NCI-H2196 treated with DMSO at 0.1 percent for 48 hours (cell line): Measurements from ENCODE around the gene CANX.
A peak's percentile ranks its signal among the peaks of the same experiment; 100 is the strongest.
"Not testable (repeated sequence)": the region's sequence is repeated elsewhere in the genome, so short reads cannot be mapped to it uniquely, and the experiment has no call there.

Source experiments
- DNase-seq: peaks from one replicate; lab custom pipeline; 2025; ENCODE audit not compliant: unreplicated experiment; lab: John Stamatoyannopoulos, UW

CANX gene, protein sequence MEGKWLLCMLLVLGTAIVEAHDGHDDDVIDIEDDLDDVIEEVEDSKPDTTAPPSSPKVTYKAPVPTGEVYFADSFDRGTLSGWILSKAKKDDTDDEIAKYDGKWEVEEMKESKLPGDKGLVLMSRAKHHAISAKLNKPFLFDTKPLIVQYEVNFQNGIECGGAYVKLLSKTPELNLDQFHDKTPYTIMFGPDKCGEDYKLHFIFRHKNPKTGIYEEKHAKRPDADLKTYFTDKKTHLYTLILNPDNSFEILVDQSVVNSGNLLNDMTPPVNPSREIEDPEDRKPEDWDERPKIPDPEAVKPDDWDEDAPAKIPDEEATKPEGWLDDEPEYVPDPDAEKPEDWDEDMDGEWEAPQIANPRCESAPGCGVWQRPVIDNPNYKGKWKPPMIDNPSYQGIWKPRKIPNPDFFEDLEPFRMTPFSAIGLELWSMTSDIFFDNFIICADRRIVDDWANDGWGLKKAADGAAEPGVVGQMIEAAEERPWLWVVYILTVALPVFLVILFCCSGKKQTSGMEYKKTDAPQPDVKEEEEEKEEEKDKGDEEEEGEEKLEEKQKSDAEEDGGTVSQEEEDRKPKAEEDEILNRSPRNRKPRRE

DNA sequence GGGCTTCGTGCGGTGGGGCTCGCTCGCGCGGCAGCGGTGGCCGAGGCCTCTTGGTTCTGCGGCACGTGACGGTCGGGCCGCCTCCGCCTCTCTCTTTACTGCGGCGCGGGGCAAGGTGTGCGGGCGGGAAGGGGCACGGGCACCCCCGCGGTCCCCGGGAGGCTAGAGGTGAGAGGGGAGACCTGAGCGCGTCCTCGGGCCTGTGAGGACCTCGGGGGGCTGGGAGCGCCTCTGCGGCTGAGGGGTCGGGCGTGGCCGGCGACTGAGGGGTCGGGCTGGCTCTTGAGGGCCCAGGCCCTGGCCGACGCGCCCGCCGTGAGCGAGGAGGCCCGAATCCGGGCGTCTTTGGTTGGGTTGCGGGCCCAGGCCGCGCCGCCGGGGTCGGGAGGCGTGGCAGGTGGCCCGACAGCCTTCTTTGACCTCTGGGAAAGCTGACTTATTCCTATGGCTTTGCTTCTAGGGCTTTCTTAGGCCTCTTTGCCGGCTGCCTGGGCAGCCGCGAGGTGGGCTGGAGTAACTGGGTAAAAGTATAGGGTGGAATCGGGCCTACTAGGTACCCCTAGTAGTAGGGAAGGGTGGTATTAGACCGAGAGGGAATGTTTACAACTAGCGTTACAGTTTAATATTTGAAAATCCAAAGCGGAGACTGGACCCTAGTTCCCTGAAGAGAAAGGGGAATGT, at the start of gene CANX:
Gene CANX, plus strand, starts transcription at position 33 of the 681 bp plus-strand sequence. CDS start 6,715 bp downstream, outside the sequence.
- DNase-seq, result no peak

DNA sequence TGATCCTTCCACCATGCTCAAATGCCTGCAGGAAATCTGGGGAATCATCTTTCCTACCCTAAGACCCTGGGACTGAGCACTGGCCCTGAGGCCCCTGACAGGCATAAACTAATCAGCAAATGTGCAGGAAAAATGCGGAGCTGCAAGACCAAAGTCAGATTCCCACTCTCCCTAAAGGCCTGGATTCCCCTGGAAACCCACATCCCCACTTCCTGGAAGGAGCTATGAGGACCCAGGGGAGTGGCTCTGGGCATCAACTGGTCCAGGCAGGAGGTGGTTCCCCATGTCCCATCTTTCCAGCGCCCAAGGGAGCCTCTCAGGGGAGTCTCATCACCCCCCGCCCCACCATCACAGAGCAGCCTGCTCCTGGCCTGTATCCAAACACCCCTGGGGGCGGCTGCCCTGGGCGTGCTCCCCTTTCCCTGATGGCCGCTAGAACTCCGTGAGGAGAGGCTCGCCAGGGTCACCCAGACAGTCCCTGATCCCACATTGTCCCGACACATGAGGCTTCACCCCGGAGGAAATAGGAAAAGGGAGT, 49.5 kb upstream of the CANX start:
- DNase-seq, result not testable (repeated sequence)

DNA sequence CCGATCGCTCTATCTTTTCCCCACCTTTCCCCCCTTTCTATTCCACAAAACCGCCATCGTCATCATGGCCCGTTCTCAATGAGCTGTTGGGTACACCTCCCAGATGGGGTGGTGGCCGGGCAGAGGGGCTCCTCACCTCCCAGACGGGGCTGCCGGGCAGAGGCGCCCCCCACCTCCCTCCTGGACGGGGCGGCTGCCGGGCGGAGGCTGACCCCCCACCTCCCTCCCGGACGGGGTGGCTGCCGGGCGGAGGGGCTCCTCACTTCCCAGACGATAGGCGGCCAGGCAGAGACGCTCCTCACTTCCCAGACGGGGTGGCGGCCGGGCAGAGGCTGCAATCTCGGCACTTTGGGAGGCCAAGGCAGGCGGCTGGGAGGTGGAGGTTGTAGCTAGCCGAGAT, 48.5 kb upstream of the CANX start:
- DNase-seq, result not testable (repeated sequence)

DNA sequence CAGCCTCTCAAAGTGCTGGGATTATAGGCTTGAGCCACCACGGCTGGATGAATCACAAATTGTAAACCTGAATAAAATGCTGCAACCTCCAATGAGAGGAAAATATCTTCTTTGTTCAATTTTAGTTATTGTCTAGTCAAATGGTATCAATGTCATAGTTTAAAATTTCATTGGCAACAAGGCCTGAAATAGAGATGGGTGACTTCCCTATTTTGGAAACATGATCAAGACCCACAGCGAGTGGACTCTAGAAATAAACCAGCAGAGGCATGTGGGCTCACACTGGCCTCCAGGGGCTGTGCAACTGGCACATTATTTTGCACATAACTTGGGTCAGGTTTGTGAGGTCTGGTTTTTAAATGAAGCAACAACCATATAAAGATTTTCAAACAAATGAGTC, 45.6 kb upstream of the CANX start:
- DNase-seq, result not testable (repeated sequence)

DNA sequence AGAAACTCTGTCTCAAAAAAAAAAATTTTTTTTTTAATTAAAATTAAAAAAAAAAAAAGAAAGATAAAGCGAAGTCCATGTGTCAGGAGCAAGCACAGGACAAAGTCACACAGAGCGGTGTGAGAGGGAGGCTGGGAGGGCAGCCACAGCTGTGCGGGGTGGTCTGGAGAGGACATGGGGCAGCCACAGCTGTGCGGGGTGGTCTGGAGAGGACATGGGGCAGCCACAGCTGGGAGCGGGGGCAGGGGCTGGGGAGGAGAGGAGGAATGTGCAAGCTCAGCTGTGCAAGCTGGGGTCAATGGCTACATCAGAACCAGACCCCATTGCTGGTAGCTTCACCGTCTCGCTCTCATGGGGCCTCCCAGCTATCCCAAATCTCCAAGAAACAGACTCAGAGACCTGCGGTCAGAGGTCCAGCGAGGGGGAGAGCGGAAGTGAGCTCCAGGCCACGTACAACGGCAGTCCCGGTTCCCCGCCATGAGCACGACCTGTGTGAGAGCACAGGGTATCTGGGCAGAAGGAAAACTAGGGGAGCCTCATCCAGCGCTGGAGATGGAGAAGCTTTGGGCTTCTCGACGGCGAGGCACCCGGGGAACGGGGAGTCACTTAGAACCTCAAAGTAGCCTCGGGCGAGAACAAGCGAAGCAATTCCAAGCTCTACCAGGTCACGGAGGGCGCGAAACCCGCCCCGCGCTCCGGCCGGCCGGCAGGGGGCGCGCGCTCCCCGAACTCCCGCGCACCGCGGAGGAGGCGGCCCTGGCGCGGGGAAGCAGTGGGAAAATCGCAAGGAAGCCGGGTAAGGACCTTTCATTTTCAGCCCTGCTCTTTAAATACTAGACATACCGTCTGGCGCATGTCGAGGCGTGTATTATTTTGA, 41.2 kb upstream of the CANX start:
- not testable (repeated sequence) for DNase-seq

DNA sequence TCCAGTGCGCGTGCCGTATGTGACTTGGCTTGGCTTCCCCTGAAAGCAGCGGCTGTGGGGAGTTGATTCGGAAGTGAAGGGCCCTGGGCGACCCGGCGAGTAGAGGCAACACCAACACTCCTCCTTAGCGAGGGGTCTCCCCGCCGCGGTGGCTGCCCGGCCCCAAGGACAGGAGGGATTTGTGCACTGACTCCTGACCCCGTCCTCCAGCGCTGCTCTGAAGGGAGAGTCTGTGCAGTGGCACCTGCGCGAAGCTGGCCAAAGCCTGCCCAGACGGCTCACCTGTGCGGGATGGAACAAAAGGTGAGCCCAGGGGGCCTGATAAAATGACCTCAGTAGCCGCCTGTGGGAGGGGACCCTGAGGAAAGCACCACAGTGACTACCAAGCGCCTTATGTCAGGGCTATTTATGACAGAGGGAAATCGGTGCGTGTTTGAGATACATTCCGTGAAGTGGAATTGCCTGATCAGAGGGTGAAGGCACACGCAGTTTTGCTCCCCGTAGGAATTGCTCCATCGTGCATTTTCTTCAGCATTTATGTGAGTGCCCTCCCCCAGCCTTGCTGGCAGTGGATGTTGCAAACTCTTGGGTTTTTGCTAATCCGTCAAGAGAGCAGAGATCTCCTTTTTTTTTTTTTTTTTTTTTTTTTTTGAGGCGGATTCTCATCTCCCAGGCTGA, 40.4 kb upstream of the CANX start:
- not testable (repeated sequence) for DNase-seq

DNA sequence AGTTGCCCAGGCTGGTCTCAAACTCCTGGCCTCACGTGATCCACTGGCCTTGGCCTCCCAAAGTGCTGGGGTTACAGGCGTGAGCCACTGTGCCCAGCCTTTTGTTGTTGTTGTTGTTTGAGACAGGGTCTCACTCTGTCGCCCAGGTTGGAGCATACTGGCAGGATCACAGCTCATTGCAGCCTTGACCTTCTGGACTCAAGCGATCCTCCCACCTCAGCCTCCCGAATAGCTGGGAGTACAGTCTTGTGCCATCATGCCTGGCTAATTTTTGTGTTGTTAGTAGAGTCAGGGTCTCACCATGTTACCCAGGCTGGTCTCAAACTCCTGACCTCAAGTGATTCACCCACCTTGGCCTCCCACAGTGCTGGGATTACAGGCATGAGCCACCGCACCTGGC, 37.1 kb upstream of the CANX start:
- DNase-seq, result not testable (repeated sequence)

DNA sequence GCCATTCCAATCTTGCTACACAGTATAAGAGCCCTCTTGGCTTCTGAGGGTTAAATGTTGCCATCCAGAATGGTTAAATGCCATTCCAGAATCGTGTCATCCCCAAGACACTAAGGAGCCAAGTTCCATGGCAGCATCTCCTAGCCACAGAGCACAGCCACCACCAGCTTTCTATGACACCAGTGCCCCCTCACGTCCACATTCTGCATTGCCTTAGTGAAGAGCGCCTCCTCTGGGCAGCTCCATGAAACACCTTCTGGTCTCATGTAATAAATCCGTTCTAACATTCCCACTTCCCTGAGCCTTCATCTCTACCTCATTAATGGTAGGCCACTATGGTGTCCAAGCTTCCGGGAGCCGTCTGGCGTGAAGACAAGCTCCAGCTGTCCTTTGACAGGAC, 30.4 kb upstream of the CANX start:
- no peak for DNase-seq

DNA sequence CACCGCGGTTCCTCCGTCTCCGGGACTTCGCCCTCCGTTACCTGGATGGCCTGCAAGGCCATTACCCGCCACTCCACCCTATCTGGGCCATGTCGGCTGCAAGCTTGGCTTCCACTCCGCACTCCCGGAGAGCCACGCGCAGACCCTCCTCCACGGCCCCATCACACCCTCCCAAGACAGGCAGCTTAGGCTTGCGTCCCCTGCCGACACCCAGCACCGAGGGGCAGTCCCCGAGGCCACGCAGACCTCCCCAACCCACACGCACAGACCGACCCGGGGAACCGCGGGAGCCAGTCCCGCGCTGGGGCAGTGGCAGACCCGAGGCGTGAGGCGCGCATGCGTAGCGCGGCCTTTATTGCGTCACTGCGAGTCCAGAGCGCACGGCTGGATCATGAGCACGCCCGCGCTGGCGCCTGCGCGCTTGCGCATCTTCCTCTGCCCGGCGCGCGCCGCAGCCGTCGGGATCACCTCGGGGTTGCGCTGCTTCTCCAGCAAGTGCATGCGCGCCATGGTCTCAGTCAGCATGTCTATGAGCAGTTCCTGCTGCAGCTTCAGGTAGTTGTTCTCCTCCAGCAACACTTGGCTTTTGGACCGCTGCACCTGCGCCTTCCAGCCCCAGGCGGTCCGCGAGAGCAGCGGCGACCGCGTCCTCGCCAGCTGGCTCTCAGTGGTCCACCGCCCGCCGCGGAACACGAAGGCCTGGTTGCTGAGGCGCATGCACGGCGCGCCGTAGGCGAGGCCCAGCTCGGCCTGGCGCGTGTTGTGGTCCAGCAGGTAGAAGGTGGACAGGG, 20.3 kb upstream of the CANX start:
- DNase-seq, result peak; percentile 91

DNA sequence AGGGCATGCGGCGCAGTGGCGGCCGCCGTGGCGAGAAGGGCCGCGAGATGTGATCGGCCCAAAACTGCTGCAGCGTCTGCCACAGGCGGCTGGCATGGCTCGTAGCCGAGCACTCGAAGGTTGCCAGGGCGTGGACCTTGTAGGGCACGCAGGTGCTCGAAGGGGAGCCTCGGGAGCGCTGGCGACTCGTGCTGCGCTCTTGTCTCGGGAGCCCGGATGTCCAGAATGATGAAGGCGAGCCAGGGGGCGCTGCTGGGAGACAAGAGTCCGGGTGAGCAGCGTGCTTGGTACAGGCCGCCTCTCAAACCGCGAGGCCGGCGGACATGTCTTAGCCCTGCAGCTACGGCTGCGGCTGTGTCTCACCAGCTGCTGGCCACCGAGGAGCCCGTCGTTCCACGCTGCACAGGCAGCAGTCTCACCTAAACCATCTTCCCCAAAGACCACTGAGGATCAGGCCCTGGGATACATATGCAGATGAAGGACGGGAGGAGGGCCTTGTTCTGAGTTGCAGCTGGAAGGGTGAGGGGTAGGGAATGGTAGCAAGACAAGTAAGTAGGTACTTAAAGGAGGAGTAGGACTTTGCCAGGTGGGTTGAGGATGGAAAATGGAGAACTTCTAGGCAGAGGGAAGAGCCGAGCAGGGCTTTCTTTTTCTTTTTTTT, 19.6 kb upstream of the CANX start:
- peak; percentile 88 for DNase-seq

DNA sequence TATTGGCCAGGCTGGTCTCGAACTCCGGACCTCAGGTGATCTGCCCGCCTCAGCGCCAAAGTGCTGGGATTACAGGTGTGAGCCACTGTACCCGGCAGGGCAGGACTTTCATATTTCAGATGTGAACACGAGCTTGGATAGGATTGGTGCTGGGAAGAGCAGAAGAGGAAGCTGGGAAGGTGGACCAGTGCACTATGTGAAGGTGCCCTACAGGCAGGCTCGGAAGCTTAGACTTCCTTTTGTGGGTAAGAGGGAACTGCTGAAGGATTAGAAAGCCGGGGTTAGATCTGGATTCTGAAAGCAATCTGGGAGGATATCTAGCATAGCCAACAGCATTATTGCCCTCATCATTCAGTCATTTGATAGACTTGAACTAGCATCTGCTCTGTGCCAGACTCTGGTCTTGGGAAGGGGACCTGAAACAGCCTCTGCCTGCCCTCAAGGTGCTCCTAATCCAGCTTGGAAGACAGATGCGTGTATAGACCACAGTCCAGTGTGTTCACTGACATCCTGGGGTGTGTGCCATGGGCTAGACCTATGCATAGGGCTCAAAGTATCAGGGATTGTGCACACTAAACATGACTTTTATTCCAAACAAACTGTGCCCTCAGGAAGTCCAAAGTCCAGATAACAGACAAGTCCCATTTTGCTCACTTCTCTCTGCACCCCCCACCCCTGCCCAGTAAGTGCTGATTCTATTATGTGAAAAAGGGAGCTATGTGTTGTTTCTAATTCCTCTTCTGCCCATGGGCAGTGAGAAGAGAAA, 18.6 kb upstream of the CANX start:
- no peak for DNase-seq

DNA sequence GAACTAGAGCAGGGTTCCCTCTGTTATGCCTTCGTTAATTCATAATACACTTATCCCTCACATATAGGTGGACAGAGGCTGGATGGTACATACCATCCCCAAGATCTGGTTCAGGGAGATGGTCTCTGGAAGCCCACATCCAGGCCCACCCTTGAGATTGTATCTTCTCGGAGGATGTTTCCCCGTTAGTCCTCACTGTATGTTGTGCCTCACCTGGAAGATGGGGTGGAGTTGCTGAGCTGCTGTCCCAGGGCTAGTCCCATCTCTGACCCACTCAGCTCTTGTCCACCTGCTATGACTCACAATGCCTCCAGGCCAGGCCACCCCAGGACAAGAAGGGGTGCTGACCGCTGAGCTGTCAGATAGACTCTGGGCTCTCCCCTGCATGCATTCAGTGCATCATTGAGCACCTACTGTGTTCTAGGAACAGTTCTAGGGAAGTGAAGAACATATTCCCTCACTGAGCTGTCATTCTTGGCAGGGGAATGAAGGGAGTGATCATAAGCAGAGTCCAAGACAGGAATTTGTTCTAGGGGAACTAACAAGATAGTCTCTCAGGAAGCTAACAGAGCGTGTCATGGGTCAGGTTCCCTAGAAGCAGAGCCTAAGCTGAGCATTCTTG, 17.9 kb upstream of the CANX start, which contains the start of gene CBY3:
Gene CBY3, minus strand, starts transcription at position 255 of the 622 bp plus-strand sequence. Its CDS starts 116 bp downstream, at position 139.
- DNase-seq, result no peak

DNA sequence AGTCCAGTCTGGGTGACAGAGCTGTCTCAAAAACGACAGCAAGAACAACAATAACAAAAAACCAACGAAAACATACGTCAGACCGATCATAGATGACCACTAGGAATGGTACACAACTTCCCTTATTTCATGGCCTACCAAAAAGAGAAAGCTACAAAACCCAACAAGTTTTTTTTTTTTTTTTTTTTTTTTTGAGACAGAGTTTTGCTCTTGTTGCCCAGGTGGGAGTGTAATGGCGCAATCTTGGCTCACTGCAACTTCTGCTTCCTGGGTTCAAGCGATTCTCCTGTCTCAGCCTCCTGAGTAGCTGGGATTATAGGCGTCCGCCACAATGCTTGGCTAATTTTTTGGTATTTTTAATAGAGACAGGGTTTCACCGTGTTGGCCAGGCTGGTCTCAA, 9.6 kb upstream of the CANX start:
- DNase-seq, result not testable (repeated sequence)

DNA sequence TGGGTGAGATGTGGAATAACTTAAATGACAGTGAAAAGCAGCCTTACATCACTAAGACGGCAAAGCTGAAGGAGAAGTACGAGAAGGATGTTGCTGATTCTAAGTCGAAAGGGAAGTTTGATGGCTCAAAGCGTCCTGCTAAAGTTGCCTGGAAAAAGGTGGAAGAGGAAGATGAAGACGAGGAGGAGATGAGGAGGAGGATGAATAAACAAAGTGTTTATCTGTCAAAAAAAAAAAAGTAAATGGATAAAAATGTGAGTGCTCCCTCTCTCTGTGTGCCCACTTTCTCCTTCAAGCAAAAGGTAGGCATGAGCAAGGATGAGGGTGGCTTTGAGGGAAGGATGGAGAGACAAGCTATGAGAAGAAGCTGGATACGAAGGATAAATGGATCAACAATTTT, 4.2 kb upstream of the CANX start:
- no peak for DNase-seq

DNA sequence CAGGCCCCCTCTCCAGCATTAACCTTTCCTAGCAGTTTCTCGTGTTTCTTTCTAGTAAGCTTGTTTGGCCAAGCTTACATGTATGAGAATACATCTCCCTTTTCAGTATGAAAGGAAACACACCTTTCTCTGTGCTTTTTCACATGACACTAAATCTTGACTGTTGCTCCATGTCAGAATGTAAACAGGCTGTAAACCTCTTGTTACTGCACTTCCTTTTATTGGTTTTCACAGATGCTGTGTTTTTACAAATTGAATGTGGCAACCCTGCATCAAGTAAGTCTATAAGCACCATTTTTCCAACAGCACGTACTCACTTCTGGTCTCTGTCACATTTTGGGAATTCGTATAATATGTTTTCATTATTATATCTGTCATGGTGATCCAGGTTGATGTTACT, 2.2 kb upstream of the CANX start:
- no peak for DNase-seq

DNA sequence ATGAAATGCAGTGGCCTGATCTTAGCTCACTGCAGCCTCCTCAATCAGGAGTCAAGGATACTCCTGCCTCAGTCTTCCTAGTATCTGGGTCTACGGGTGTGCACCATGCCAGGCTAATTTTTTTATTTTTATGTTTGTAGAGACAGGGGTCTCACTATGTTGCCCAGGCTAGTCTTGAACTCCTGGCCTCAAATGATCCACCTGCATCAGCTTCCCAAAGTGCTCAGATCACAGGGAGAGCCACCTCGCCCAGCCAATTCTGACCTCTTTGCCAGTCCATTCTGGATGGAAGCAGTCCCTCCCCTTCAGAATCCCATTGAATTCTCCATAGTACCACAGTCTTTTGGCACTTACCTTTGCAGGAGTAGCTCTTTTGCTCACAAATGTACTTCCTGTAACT, 1.7 kb upstream of the CANX start:
- no peak for DNase-seq

DNA sequence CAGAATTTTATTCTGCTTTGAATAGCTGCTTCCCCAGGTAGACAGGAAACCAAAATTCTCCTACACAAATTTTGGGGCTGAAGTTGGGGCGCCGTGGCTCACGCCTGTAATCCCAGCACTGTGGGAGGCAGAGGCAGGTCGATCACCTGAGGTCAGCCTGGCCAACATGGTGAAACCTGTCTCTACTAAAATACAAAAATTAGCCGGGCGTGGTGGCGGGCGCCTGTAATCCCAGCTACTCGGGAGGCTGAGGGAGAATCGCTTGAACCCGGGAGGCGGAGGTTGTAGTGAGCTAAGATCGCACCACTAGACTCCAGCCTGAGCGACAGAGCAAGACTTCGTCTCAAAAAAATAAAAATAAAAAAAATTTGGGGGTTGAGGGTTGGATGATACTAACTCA, 1.2 kb upstream of the CANX start:
- DNase-seq, result not testable (repeated sequence)
